HEK293 (cell line): ENCODE measurements around the gene UBFD1.
"Not testable (repeated sequence)": the region's sequence is repeated elsewhere in the genome, so short reads cannot be mapped to it uniquely, and the experiment has no call there.

Experiments used
- CTCF ChIA-PET: fragments of 350-600 bp; formaldehyde crosslinking; extraction: SDS; loops from one replicate; lab custom pipeline; 2021; ENCODE audit warnings: antibody characterized with exemption; lab: Yijun Ruan, JAX
- POLR2A ChIA-PET: fragments of 300-600 bp; formaldehyde crosslinking; extraction: SDS; loops from one replicate; lab custom pipeline; 2020; ENCODE audit warnings: antibody characterized with exemption, inconsistent platforms; lab: Yijun Ruan, JAX
- H3K27ac ChIP-seq: fragments of 200-500 bp; sonication (Bioruptor generic); 2 replicates; pipeline ENCODE4 v1.5.1; 2014; ENCODE audit warnings: low read depth, low read length, control low read depth, inconsistent platforms; ENCODE audit errors: extremely low read depth
- H3K36me3 ChIP-seq, 2 experiments: fragments of 200-500 bp in 1 of 2; sonication (Bioruptor generic) in 1 of 2; 1 replicate in 1 of 2; 2 replicates in 1 of 2; pipeline ENCODE4 v1.5.1; 2014 to 2017; ENCODE audit warnings: inconsistent platforms in 2 of 2, low read length in 2 of 2; ENCODE audit not compliant: control insufficient read depth in 2 of 2, insufficient read depth in 1 of 2
- H3K4me1 ChIP-seq: fragments of 200-500 bp; sonication (Bioruptor generic); 2 replicates; pipeline ENCODE4 v1.5.1; 2014; ENCODE audit warnings: mild to moderate bottlenecking, low read length, inconsistent platforms; ENCODE audit not compliant: control insufficient read depth, insufficient read depth
- H3K4me3 ChIP-seq: 2 replicates; pipeline ENCODE4 v1.5.1; 2011; ENCODE audit warnings: low read depth, mild to moderate bottlenecking, control low read depth, low read length, moderate library complexity
- H3K9me3 ChIP-seq: fragments of 200-500 bp; sonication (Bioruptor generic); 2 replicates; pipeline ENCODE4 v1.5.1; 2014; ENCODE audit warnings: low read depth, low read length, inconsistent platforms; ENCODE audit not compliant: control insufficient read depth, insufficient read depth
- GFI1B ChIP-seq: fragments of 450-650 bp; formaldehyde crosslinking; IDR thresholded peaks from 2 replicates; pipeline ENCODE4 v1.5.1; 2016; ENCODE audit warnings: missing biosample characterization, missing genetic modification characterization
- HOXD13 ChIP-seq: sonication (generic); formaldehyde crosslinking; IDR thresholded peaks from 2 replicates; pipeline ENCODE4 v1.8.0; 2022; ENCODE audit warnings: missing genetic modification reagents, borderline replicate concordance
- OSR2 ChIP-seq: fragments of 450-650 bp; formaldehyde crosslinking; IDR thresholded peaks from 2 replicates; pipeline ENCODE4 v1.5.1; 2016; ENCODE audit warnings: missing biosample characterization, missing genetic modification characterization
- REPIN1 ChIP-seq: fragments of 450-650 bp; formaldehyde crosslinking; IDR thresholded peaks from 2 replicates; pipeline ENCODE4 v1.5.1; 2017; ENCODE audit warnings: missing biosample characterization, missing genetic modification characterization, low read depth
- TRIM28 ChIP-seq: IDR thresholded peaks from 2 replicates; pipeline ENCODE4 v1.6.1; 2011; ENCODE audit warnings: low read length, control low read depth, borderline replicate concordance
- ZNF138 ChIP-seq: fragments of 450-650 bp; formaldehyde crosslinking; IDR thresholded peaks from 2 replicates; pipeline ENCODE4 v1.5.1; 2016; ENCODE audit warnings: missing biosample characterization, missing genetic modification characterization, borderline replicate concordance
- ZNF174 ChIP-seq: fragments of 450-650 bp; formaldehyde crosslinking; IDR thresholded peaks from 2 replicates; pipeline ENCODE4 v1.5.0; 2017; ENCODE audit warnings: missing biosample characterization, mild to moderate bottlenecking, missing genetic modification characterization
- ZNF175 ChIP-seq: fragments of 450-650 bp; formaldehyde crosslinking; IDR thresholded peaks from 2 replicates; pipeline ENCODE4 v1.5.1; 2016; ENCODE audit warnings: missing biosample characterization, missing genetic modification characterization
- ZNF24 ChIP-seq: fragments of 450-650 bp; formaldehyde crosslinking; IDR thresholded peaks from 2 replicates; pipeline ENCODE4 v1.5.1; 2016; ENCODE audit warnings: missing biosample characterization, missing genetic modification characterization
- ZNF266 ChIP-seq: fragments of 450-650 bp; formaldehyde crosslinking; IDR thresholded peaks from 2 replicates; pipeline ENCODE4 v1.5.1; 2016; ENCODE audit warnings: missing biosample characterization, missing genetic modification characterization, low read depth
- ZNF274 ChIP-seq, 2 experiments: fragments of 200-500 bp in 1 of 2; fragments of 450-650 bp in 1 of 2; sonication (Bioruptor generic) in 1 of 2; formaldehyde crosslinking in 1 of 2; IDR thresholded peaks; 2 replicates each; pipeline versions ENCODE4 v1.5.1 to v1.6.1; 2014 to 2016; ENCODE audit warnings: borderline replicate concordance in 1 of 2, inconsistent platforms in 1 of 2, low read length in 1 of 2, missing biosample characterization in 1 of 2, missing genetic modification characterization in 1 of 2
- ZNF302 ChIP-seq: fragments of 450-650 bp; formaldehyde crosslinking; IDR thresholded peaks from 2 replicates; pipeline ENCODE4 v1.5.1; 2016; ENCODE audit warnings: missing biosample characterization, missing genetic modification characterization, low read depth
- ZNF404 ChIP-seq: fragments of 450-650 bp; formaldehyde crosslinking; IDR thresholded peaks from 2 replicates; pipeline ENCODE4 v1.5.1; 2017; ENCODE audit warnings: missing biosample characterization, missing genetic modification characterization
- ZNF514 ChIP-seq: fragments of 450-650 bp; formaldehyde crosslinking; IDR thresholded peaks from 2 replicates; pipeline ENCODE4 v1.5.1; 2016; ENCODE audit warnings: missing biosample characterization, missing genetic modification characterization
- ZNF561 ChIP-seq: fragments of 450-650 bp; IDR thresholded peaks from 2 replicates; pipeline ENCODE4 v1.5.1; 2018; ENCODE audit warnings: missing biosample characterization, missing genetic modification characterization, borderline replicate concordance
- ZNF660 ChIP-seq: fragments of 450-650 bp; IDR thresholded peaks from 2 replicates; pipeline ENCODE4 v1.5.1; 2018; ENCODE audit warnings: missing biosample characterization, mild to moderate bottlenecking, missing genetic modification characterization
- ZNF664 ChIP-seq: fragments of 450-650 bp; formaldehyde crosslinking; IDR thresholded peaks from 2 replicates; pipeline ENCODE4 v1.5.1; 2016; ENCODE audit warnings: missing biosample characterization, missing genetic modification characterization
- ZNF677 ChIP-seq: fragments of 450-650 bp; IDR thresholded peaks from 2 replicates; pipeline ENCODE4 v1.5.0; 2018; ENCODE audit warnings: missing biosample characterization, mild to moderate bottlenecking, missing genetic modification characterization, moderate library complexity
- ZNF707 ChIP-seq: fragments of 450-650 bp; formaldehyde crosslinking; IDR thresholded peaks from 2 replicates; pipeline ENCODE4 v1.5.1; 2016; ENCODE audit warnings: missing biosample characterization, missing genetic modification characterization
- ZNF791 ChIP-seq: fragments of 450-650 bp; formaldehyde crosslinking; IDR thresholded peaks from 2 replicates; pipeline ENCODE4 v1.5.1; 2016; ENCODE audit warnings: missing biosample characterization, missing genetic modification characterization
- ZNF837 ChIP-seq: fragments of 450-650 bp; formaldehyde crosslinking; IDR thresholded peaks from 2 replicates; pipeline ENCODE4 v1.5.1; 2016; ENCODE audit warnings: missing biosample characterization, missing genetic modification characterization
- ZNF843 ChIP-seq: fragments of 450-650 bp; formaldehyde crosslinking; IDR thresholded peaks from 2 replicates; pipeline ENCODE4 v1.5.1; 2016; ENCODE audit warnings: missing biosample characterization, missing genetic modification characterization
- TF ChIP-seq, protein P1 (sequence below): fragments of 450-650 bp; formaldehyde crosslinking; IDR thresholded peaks from 2 replicates; pipeline ENCODE4 v1.5.1; 2016; ENCODE audit warnings: missing biosample characterization, missing genetic modification characterization

The UBFD1 gene

DNA sequence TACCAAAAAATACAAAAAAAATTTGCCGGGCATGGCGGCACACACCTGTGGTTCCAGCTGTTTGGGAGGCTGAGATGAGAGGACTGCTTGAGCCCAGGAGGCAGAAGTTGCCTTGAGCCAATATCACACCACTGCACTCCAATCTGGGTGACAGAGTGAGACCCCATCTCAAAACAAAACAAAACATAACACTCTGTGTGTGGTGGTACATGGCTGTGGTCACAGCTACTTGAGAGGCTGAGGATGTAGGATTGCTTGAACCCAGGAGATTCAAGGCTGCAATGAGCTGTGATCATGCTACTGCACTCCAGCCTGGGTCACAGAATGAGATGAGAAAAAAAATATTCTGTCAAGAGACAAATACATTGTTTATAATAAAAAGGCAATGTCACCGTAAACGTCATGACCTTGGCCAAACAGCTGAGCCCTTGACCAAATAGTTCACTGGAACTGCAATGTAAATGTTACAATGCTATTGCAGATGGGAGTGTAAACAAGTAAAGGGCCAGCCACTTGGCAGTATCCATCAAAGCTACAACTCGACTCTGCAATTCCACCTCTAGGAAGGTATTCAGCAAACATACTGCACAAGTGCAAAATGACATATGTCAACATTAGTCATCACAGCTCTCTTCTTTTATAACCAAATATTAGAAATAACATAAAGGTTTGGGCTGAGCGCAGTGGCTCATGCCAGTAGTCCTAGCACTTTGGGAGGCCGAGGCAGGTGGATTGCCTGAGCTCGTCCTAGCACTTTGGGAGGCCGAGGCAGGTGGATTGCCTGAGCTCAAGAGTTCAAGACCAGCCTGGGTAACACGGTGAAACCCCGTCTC lies 17.3 kb upstream of the UBFD1 start:
- H3K27ac ChIP-seq: no peak overlapping the region
- POLR2A ChIA-PET: interaction anchor here (0.9 to 1.5 kb wide), 2 partner anchors 15 to 17 kb away, joined by 4 to 8 read pairs; partner anchors contain the start of genes EARS2 and UBFD1

DNA sequence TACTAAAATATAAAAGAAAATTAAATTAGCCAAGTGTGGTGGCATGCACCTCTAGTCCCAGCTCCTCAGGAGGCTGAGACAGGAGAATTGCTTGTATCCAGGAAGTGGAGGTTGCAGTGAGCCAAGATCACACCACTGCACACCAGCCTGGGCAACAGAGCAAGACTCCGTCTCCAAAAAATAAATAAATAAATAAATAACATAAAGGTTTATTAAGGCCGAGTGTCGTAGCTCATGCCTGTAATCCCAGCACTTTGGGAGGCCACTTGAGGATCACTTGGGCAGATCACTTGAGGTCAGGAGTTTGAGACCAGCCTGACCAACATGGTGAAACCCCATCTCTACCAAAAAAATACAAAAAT lies 16.7 kb upstream of the UBFD1 start:
- CTCF ChIA-PET: interaction anchor here (1.3 to 1.7 kb wide), 2 partner anchors 17 to 57 kb away, joined by 4 to 11 read pairs; partner anchors contain the start of genes EARS2 and UBFD1
- POLR2A ChIA-PET, H3K9me3 ChIP-seq, H3K4me3 ChIP-seq, H3K4me1 ChIP-seq, H3K27ac ChIP-seq: not testable (repeated sequence)
- peaks cover 28 to 62% of the 10 kb centered on the region in 2 experiments; a peak in 2 of 3 replicates for H3K36me3 ChIP-seq

More for the DNA sequence above, 17.3 kb upstream of the UBFD1 start:
- Histone ChIP-seq H3K4me3 (no peak overlapping the region), H3K9me3 (no peaks in the 10 kb centered on the region), H3K4me1 (no peaks in the 10 kb centered on the region), H3K36me3 (peaks cover 23 to 62% of the 10 kb centered on the region in 2 experiments; a peak in 2 of 3 replicates)
- TF ChIP-seq ZNF514: no peak
- TF ChIP-seq ZNF561 (tag by site-specific recombination): no peak
- no peak for TF ChIP-seq ZNF707
- TF ChIP-seq ZNF274 (IDR thresholded peaks at IDR 0.05; ENCODE audit: low read length): no peak
- no peak for TF ChIP-seq ZNF274 (tag by site-specific recombination; IDR thresholded peaks at IDR 0.05; ENCODE audit: borderline replicate concordance)
- TF ChIP-seq ZNF302 (tag by site-specific recombination): no peak
- no peak for TF ChIP-seq REPIN1
- no peak for TF ChIP-seq TRIM28
- no peak for TF ChIP-seq ZNF677 (tag by site-specific recombination)
- no peak for TF ChIP-seq ZNF837 (tag by site-specific recombination)
- no peak for TF ChIP-seq ZNF24
- no peak for TF ChIP-seq ZNF843 (tag by site-specific recombination)
- TF ChIP-seq ZNF174 (tag by site-specific recombination): no peak
- no peak for TF ChIP-seq GFI1B
- TF ChIP-seq ZNF660 (tag by site-specific recombination): no peak
- TF ChIP-seq ZNF175 (tag by site-specific recombination): no peak
- no peak for TF ChIP-seq ZNF266 (tag by site-specific recombination)
- TF ChIP-seq, protein P1, sequence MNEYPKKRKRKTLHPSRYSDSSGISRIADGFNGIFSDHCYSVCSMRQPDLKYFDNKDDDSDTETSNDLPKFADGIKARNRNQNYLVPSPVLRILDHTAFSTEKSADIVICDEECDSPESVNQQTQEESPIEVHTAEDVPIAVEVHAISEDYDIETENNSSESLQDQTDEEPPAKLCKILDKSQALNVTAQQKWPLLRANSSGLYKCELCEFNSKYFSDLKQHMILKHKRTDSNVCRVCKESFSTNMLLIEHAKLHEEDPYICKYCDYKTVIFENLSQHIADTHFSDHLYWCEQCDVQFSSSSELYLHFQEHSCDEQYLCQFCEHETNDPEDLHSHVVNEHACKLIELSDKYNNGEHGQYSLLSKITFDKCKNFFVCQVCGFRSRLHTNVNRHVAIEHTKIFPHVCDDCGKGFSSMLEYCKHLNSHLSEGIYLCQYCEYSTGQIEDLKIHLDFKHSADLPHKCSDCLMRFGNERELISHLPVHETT (tag by site-specific recombination): no peak
- CTCF ChIA-PET: interaction anchor here (0.7 to 1.7 kb wide), 3 partner anchors 17 to 57 kb away, joined by 3 to 11 read pairs (median 4); partner anchors contain the start of genes EARS2 and UBFD1

- H3K27ac ChIP-seq: no peak overlapping the region; the same call in 1 of the 2 replicates
- H3K4me1 ChIP-seq: no peaks in the 10 kb centered on the region
- H3K4me3 ChIP-seq: no peak overlapping the region
- TF ChIP-seq ZNF664 (tag by site-specific recombination) (no peak), HOXD13 (CRISPR knock-in tag) (no peak), OSR2 (tag by site-specific recombination) (no peak), ZNF138 (tag by site-specific recombination) (no peak), ZNF404 (tag by site-specific recombination) (no peak), ZNF791 (tag by site-specific recombination) (no peak)
- ChIA-PET CTCF (no interaction called here), POLR2A (interaction anchor here (0.6 to 1.9 kb wide), 2 partner anchors 10 to 170 kb away, joined by 4 to 8 read pairs; no protein-coding TSS in a partner anchor)
- peaks cover 26 to 73% of the 10 kb centered on the region in 2 experiments; a peak in 2 of 3 replicates for H3K36me3 ChIP-seq
- H3K9me3 ChIP-seq: no peaks in the 10 kb centered on the region
Observed at GRCh38 chr16:23544436-23544835, 13.1 kb upstream of the UBFD1 start.
